Fibroblast of skin of right biceps (primary cell): ENCODE results near the gene SLC9A4.

ENCODE experiments used
- DNase-seq: peaks from one replicate; pipeline ENCODE4 v3.0.0-alpha.2; 2013

Gene SLC9A4, protein sequence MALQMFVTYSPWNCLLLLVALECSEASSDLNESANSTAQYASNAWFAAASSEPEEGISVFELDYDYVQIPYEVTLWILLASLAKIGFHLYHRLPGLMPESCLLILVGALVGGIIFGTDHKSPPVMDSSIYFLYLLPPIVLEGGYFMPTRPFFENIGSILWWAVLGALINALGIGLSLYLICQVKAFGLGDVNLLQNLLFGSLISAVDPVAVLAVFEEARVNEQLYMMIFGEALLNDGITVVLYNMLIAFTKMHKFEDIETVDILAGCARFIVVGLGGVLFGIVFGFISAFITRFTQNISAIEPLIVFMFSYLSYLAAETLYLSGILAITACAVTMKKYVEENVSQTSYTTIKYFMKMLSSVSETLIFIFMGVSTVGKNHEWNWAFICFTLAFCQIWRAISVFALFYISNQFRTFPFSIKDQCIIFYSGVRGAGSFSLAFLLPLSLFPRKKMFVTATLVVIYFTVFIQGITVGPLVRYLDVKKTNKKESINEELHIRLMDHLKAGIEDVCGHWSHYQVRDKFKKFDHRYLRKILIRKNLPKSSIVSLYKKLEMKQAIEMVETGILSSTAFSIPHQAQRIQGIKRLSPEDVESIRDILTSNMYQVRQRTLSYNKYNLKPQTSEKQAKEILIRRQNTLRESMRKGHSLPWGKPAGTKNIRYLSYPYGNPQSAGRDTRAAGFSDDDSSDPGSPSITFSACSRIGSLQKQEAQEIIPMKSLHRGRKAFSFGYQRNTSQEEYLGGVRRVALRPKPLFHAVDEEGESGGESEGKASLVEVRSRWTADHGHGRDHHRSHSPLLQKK

DNA sequence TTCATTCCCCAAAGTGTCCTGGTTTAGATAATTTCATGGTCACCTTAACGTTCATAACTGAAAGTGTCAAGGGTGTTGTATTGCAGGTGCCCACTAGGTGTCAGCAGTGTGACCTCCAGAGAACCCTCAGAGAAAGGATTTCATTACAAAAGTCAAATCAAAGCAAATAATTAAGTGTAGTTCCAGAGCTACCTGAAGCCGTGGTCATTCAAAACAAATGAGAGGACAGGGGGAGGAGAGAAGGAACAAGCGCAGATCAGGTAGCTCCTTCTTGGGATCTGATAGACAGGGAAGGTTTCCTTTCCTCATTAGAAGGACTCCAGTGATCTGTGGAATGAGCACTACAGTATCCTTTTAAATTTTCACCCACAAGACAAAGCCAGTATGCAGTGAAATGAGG, at the start of gene SLC9A4:
SLC9A4 (plus strand) TSS at position 207 of the 400 bp plus-strand sequence. CDS start 534 bp downstream, outside the sequence.
- peak; percentile 28 for DNase-seq

DNA sequence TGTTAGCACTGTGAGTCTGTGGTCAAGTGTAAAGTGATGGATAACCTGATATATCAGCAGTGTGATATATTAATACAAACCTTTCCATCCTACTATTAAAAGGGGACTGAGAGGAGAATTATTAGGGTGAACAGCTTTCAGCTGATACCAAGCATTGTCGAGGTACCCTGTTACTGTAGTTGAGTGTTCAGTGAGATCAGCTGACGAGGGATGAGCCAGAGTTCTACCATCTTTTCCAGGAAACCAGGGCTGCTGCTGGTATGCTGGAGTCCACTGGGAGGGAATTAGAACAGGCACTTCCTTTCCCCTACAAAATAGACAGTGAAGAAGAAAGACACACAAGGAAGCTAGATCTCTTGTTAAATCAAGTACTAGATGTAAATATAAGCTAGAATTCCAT, 49.7 kb upstream of the SLC9A4 start:
- DNase-seq, result no peak

DNA sequence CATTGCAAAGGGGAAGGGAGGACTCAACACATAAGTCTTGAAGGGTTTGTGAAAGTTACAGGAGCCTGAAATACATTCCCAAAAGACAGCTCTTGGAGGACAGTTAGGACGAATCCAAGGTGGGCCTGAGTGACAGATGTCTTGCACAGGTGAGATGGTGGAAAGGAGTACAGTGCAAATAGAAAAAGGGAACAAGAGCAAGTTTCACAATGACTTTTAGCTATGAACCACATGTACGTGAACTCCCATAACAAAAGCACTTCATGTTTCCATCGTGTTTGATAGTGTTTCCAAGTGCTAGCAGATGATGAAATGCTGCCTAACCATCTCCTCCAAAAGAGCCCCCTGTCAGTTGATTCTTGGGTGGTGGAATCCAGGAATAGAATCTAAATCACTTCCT, 48.3 kb upstream of the SLC9A4 start:
- no peak for DNase-seq

DNA sequence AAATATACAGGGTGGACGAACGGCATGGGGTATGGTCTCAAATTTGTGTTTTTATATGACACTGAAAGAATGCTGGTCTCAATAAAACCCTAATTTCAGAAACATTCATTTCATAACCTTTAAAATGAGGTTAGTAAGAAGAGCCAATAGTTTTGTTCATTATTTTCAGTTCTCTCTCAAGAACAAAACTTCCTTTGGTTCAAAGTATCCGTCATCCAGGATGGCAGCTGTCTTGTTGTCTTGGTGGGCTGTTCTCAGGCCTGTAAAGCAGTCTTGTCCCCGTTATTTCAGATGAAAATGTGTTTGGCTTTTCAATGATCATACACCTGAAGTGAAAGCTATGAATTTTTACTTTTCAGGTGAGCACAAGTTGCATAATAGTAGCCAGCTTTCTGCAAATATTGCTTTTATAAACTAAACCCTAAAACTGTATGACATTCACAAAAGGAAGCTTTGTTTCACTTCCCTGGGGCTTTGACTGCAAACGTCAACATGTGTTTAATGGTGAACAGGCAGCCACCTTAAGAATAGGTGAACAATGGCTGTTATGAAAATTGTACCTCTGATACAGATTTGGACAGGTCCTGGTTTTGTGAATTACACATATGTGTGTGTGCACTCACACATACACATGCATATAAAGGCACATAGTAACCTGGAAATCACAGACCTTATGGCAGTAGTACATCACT, 47.4 kb upstream of the SLC9A4 start:
- DNase-seq, result no peak

DNA sequence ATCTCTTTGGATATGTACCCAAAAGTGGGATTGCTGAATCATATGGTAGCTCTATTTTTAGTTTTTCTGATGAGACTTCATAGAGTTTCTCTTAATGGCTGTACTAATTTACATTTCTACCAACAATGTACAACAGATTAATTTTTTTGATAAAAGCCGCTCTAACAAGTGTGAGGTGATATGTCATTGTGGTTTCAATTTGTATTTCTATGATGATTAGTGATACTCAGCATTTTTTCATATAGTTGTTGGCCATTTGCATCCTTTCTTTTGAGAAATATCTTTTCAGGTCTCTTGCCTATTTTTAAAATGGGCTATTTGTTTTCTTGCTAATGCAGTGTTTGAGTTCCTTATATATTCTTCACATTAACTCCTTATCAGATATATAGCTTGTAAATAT, 45.8 kb upstream of the SLC9A4 start:
- no peak for DNase-seq

DNA sequence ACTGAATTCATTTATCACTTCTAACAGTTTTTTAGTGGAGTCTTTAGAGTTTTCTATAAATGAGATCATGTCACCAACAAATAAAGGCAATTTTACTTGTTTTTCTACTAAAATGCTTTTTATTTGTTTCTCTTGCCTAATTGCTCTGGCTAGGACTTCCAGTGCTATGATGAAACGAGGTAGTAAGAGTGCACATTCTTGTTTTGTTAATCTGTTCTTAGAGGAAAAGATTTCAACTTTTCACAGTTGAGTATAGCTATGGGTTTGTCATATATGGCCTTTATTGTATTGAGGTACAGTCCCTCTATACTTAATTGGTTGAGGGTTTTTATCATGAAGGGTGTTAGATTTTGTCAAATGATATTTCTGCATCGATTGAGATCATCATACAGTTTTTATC, 44.5 kb upstream of the SLC9A4 start:
- no peak for DNase-seq

DNA sequence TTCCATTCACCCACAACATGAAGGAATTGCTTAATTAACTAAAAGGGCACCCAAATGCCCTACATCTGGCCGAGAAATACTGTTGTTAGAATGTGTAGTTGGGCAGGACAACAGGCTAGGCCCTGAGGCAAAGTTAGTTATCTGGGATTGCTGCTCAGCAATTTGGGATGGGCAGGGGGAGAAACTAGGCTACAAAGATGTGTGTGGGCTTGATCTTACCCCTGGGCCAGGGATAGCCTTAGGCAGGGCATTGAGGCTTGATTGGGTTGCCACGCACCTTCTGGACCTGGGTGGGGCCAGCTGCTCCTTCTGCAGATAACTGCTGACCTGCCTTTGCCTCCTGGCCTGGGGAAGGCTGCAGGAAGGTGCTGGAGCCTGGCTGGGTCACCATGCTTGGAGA, 40.6 kb upstream of the SLC9A4 start:
- no peak for DNase-seq

DNA sequence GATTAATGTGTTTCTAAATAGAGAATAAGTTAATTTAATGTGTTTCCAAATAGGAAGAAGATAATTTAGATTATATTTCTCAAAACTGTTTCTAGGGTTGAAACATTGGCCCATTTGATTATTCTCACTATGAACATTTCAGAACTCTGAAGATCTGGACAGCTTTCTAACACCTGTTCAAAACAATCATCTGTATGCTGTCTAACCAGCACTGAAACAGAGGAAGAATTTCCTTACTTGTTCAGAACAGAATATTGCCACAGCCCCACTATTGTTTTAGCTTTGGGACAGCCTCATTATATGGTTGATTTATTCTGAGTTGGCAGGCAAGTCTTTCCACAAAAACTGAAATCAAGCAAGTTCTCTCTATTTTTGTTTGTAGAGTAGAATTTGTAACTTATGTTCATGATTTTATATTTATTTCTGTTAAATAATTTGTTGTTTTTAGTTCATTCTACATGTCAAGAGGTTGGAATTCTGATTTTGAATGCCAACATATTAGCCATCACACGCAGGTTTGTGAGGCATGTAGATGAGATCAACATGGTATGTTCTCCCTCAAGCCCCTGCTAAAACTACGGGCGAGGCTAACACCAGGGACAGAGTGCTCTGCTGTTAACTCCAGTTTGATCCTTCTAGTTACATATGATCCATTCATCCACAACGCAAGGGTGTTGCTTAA, 38.9 kb upstream of the SLC9A4 start:
- DNase-seq, result no peak

DNA sequence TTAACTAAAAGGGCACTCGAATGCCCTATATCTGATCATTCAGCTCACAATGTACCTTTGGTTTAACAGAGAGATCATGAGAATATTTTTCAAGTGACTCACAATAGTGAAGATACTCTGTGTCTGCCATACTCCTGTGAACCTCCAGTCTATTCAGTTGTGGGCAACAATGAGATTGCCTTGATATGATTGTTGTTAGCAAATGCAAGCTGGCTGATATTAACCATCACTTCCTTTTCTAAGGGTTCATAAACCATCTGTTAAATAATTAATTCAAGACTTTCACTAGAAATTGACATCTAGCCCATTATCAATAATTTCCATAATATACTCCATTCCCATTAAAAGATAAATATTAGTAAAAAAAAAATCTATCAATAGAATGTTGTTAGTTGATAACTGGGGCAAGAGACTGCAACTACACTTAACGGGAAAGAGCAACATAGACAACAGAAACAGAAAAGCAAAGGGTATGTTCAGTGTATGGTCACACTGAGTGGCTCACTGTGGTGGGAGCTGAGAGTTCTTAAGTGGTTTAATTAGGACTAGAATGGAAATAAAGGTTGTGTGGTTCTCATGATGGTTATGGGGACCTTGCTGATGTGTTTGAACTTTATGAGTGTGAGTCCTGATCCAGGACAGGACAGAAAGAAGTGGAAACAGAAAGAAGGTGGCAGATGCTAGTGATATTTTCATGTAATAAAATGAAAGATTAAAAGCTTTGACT, 38.2 kb upstream of the SLC9A4 start:
- DNase-seq, result no peak

DNA sequence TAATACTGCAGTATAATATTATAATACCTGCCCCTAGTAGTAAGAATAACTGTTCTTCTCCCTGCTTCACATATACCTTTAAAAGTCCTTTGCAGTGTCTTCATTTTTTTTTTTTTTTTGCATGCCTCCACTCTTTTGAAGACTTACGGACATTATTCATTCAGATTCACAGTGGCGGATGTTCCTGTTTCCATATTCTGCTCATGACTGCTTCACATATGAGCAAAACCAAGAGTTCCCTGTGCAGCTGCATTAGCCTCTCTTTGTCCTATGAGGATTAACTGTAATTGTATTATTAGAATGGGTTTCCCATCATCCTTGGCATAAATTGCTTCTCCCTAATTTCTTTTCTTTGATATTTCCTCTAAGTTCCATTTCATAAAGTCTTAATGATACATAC, 37.3 kb upstream of the SLC9A4 start:
- no peak for DNase-seq

DNA sequence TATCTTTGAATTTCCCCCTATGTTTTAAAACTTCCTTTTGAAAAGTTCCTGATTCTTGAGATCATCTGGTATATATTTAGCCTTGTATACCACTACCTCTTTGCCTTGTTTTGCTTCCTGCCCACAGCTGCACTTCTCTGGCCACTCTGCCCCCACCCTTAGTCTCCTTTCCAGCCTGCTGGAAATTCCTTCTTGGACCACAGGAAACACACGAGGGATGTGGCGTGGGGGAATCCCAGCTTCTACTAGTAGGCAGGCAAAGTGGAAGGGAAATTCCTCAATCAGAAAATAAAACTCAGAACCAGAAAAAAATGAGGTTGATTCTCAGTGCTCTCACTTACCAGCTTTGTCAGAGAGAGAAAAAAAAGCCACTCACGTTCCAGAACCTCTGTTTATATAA, 36.7 kb upstream of the SLC9A4 start:
- DNase-seq, result peak; percentile 55

DNA sequence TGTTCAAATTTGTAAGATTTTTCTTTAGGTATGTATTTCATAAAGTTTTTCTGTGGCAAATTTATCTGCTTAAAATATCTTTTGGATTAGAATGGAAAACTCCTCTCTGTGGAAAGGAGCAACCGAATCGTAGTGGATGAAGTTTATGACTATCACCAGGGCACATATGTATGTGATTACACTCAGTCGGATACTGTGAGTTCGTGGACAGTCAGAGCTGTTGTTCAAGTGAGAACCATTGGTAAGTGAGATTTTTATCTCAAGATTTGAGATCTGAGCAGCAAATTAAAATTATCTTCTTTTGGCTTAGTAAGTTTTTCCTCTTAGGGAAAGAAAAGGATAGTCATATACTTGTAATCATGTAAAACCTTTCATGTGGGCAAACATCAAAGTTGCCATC, 35.9 kb upstream of the SLC9A4 start:
- peak; percentile 7 for DNase-seq

DNA sequence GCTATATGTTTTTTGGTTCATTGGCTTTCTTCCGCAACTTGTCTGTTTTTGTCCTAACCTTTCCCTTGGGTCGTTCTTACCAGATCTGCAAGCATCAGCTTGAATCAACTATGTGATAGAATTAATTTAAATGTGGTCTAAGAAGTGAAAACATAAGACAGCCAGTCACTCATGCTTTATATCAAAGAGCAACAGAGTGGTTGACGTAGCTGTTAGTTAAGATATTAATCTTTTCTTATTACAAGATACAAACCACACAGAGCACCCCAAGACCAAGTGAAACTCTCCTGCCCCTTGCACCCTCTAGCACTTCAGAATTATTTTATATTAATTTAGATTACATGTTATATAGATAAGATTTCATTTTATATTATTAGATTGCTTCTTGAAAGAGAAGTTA, 34.9 kb upstream of the SLC9A4 start:
- DNase-seq, result no peak

DNA sequence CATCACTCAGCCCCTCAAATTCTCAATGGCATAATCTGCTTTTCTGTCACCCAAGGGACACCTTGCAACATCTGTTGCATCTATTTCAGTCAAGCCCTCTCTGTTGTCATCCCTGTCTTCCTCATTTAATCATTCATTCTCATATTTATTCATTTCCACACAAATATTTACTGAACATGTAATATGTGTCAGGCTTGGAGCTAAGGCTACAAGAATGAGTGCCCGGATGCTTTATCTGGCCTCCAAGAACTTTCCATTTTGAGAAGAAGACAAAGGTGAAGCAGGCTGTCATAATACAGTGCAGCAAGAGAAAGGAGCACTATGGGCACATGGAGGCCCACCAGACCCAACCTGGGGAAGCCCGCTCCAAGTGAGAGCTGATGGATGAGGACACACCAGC, 34.4 kb upstream of the SLC9A4 start:
- no peak for DNase-seq

DNA sequence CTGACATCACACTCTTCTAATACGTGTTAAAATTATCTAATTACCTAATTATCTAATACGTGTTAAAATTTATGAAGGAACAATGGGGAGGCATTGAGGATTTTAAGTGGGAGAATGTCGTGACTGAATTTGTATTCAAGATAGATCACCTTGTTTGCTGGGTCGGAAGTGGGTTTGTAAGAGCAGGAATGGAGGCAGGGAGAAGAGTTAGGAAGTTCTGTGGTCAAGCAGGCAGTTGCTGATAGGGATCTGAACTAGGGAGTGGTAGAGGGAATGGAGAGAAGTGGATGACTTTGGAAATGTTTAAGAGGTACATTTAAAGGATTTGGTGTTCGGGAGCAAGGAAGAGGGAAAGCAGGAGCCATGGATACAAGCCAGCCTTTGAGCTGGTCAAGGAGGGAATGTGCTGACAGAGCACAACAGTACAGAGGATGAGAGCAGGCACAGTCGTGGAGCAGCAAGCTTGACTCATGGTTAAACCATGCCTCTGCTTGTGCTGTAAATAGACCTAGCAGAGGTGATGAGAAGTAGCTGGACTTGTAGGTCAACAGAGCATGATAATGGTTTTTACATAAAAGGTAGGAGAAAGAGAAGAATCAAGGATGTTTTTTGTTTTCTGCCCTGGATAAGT, 33.8 kb upstream of the SLC9A4 start:
- peak; percentile 79 for DNase-seq

DNA sequence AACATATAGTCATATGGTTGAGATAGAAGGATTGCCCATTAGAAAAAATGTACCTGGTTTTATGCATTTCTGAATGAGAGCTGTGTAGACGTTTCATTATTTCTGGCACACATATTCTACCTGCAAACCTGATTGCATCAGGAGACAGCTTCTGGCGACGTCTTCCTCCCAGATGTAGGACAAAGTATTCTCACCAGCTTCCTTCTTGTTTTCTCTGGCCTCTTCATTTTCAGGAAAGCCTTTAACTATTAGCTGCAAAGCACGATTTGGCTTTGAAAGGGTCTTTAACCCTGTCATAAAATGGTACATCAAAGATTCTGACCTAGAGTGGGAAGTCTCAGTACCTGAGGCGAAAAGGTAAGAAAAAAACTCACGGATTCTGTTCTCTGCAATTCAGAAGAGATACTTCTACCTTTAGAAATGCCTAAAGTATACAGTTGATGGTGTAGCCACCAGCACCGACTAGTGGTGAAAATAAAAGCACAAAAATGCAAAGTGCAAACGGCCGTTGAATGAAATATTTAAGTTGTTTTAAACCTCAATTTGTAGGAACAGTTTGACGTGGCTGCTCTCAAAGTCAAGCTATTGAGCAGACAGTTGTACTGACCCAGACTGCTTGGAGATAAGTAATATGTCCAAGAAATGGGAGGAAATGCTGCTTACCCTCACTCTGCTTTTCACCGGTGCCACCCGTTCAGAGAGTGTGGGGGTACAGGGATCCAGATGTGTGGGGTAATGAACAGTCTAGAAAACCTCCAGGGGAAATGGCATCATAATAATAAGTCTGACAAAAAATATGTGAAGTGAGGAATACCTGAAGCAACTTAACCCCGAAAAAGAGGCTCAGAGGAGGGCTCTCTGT, 29.8 kb upstream of the SLC9A4 start:
- DNase-seq, result peak; percentile 33

DNA sequence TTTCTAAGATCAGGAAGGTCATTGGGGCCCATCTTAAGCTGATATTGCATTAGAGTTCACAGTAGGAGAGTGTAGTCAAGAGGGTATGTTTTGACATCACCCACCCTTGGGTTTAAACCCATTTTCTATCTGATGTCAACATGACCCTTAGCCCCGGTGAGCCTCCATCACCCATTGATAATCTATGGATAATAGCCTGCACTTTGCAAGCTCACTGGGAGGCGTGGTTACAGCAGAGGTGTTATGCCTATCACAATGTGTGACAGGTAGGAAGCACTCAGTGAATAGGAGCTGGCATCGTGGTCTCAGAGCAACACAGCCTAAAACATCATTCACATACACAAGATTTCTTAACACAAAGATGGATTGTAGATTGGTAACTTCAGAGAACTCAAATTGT, 28.8 kb upstream of the SLC9A4 start:
- DNase-seq, result no peak

DNA sequence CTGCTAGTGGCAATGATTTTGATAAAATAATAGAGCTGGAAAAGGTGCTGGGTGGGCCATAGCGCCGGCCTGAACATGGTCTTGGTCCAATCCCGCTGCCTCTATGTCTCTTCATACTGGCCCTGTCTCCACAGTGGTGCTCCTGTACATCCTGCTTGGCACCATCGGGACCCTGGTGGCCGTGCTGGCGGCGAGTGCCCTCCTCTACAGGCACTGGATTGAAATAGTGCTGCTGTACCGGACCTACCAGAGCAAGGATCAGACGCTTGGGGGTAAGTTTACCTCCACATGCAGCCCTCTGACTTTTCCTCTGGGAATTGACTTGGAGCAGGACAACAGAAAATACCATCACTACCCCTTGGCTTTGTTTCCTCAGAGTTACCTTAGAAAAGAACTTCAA, 26.1 kb upstream of the SLC9A4 start:
- DNase-seq, result no peak

DNA sequence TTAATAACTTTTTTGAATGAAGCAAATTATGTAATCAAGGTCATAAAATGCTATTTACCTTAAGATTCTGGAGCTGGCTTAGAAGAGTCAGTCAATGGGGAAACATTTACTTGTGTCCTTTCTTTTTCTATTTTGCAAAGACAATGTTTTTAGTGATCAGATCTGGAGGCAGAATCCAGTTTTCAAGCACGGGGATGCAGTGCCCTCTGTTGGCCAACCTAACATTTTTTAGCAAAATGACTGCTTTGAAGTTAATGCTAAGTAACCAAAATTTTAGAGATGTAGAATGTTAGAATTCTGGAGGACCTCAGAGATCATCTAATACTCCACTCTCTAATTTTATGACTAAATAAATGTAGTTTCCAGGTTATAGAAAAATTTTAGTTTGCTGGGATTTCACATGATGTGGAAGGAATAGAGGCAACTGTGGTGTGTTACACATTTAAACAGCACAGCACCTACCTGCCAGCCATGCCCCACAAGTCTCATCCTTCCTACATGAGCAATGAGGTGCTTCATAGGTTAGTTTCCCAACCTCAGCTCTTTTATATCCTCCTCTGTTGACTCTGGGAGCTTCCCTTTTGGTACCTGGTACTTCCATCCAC, 23.6 kb upstream of the SLC9A4 start:
- peak; percentile 21 for DNase-seq

DNA sequence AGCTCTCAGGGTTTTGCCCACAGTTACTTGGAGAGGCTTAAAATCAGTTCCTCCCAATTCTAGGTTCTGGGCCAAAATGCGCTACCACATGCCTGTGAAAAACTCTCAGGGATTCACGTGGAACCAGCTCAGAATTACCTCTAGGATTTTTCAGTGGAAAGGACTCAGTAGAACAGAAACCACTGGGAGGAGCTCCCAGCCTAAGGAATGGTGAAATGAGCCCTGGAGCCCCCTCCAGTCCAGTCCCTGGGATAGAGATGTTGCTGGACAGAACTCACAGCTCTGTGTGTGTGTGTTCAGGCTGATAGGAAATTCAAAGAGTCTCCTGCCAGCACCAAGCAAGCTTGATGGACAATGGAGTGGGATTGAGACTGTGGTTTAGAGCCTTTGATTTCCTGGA, 21.1 kb upstream of the SLC9A4 start:
- DNase-seq, result no peak
